H1 (cell line): ENCODE results near the gene MTHFS.

Source experiments
- ASH2L ChIP-seq: fragments of 200-600, 300-600 bp; sonication (generic); IDR thresholded peaks from one replicate; pipeline ENCODE4 v1.7.1; 2017; ENCODE audit warnings: low read length
- BACH1 ChIP-seq: IDR thresholded peaks from 2 replicates; pipeline ENCODE4 v1.6.1; 2012; ENCODE audit warnings: low read length, improper control_type of control experiment
- BRCA1 ChIP-seq: IDR thresholded peaks from 2 replicates; pipeline ENCODE4 v1.6.1; 2012; ENCODE audit warnings: low read depth, low read length, improper control_type of control experiment
- CEBPB ChIP-seq: IDR thresholded peaks from 2 replicates; pipeline ENCODE4 v1.6.1; 2012; ENCODE audit warnings: low read depth, low read length
- CHD2 ChIP-seq: IDR thresholded peaks from 2 replicates; pipeline ENCODE4 v1.6.1; 2012; ENCODE audit warnings: low read length, improper control_type of control experiment
- EP300 ChIP-seq, 2 experiments: IDR thresholded peaks; 1 replicate in 1 of 2; 2 replicates in 1 of 2; pipeline ENCODE4 v1.6.1; 2011 to 2012; ENCODE audit warnings: low read depth in 2 of 2, low read length in 2 of 2, mild to moderate bottlenecking in 2 of 2, borderline replicate concordance in 1 of 2, inconsistent platforms in 1 of 2, moderate library complexity in 1 of 2
- HDAC2 ChIP-seq, 2 experiments: fragments of 300-600 bp in 1 of 2; sonication (generic) in 1 of 2; IDR thresholded peaks; 2 replicates each; pipeline ENCODE4 v1.6.1; 2011 to 2012; ENCODE audit warnings: low read depth in 2 of 2, low read length in 2 of 2, mild to moderate bottlenecking in 2 of 2, moderate library complexity in 2 of 2, borderline replicate concordance in 1 of 2, inconsistent platforms in 1 of 2
- POLR2A ChIP-seq, 2 experiments: IDR thresholded peaks; 1 replicate in 1 of 2; 2 replicates in 1 of 2; pipeline ENCODE4 v1.6.1; 2011; ENCODE audit warnings: low read depth in 2 of 2, low read length in 2 of 2, mild to moderate bottlenecking in 2 of 2; ENCODE audit errors: control extremely low read depth in 1 of 2
- POU5F1 ChIP-seq: IDR thresholded peaks from 2 replicates; pipeline ENCODE4 v1.6.1; 2011; ENCODE audit warnings: low read depth, mild to moderate bottlenecking, low read length, moderate library complexity
- SP1 ChIP-seq: IDR thresholded peaks from 2 replicates; pipeline ENCODE4 v1.6.1; 2011; ENCODE audit warnings: low read depth, low read length
- SP4 ChIP-seq: IDR thresholded peaks from 2 replicates; pipeline ENCODE4 v1.6.1; 2012; ENCODE audit warnings: low read length, inconsistent platforms
- TAF1 ChIP-seq: IDR thresholded peaks from 2 replicates; pipeline ENCODE4 v1.6.1; 2011; ENCODE audit warnings: mild to moderate bottlenecking, low read depth, low read length
- TF ChIP-seq, protein P1 (sequence below), 3 experiments: IDR thresholded peaks; 1 replicate in 2 of 3; 2 replicates in 1 of 3; pipeline versions ENCODE4 v1.5.1 to v1.6.1; 2011; ENCODE audit warnings: low read length in 3 of 3, mild to moderate bottlenecking in 3 of 3, inconsistent platforms in 2 of 3, low read depth in 1 of 3, moderate library complexity in 1 of 3; ENCODE audit not compliant: insufficient read depth in 1 of 3; ENCODE audit errors: control extremely low read depth in 1 of 3

DNA sequence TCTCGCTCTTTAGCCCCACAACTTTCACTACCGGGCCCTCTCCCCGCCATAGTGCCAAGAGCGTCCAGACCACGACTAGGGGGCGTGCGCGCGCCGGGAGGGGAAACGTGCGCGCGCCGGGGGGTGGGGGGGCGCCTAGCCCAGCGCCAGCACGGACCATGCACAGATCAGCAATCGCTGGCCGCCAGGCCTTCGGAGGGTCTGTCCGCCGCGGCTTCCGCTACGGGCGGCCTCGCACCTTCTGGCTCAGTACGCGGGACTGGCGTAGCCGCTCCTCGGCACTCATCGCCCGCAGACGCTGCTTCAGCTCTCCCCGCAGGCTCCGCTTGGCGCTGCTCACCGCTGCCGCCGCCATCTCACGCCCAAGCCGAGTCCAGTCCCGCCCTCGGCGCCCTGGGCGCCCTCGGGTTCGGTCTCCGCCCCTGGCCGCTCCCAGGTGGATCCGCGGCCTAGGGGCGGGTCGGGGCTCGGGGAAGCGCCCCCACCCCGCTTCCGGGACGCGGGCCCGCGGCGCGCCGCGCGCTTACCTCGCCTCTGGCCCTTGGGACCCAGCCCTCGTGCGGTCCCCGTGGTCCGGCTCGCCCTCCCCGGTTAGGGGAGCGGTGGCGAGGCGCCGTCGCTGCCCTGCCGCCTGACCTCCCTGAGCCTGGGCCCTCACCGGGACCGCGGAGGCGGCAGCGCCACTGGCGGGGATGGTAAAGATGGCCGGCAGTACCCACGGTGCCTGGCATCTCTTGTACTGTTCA is at the start of gene MTHFS:
- TF ChIP-seq, protein P1, sequence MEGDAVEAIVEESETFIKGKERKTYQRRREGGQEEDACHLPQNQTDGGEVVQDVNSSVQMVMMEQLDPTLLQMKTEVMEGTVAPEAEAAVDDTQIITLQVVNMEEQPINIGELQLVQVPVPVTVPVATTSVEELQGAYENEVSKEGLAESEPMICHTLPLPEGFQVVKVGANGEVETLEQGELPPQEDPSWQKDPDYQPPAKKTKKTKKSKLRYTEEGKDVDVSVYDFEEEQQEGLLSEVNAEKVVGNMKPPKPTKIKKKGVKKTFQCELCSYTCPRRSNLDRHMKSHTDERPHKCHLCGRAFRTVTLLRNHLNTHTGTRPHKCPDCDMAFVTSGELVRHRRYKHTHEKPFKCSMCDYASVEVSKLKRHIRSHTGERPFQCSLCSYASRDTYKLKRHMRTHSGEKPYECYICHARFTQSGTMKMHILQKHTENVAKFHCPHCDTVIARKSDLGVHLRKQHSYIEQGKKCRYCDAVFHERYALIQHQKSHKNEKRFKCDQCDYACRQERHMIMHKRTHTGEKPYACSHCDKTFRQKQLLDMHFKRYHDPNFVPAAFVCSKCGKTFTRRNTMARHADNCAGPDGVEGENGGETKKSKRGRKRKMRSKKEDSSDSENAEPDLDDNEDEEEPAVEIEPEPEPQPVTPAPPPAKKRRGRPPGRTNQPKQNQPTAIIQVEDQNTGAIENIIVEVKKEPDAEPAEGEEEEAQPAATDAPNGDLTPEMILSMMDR (IDR thresholded peaks at IDR 0.05; ENCODE audit: control extremely low read depth in 1 of 3, insufficient read depth in 1 of 3, low read depth in 1 of 3, low read length in 3 of 3) = peak; percentile 38 to 50 (median 49)
- TF ChIP-seq POLR2A (IDR thresholded peaks at IDR 0.05; ENCODE audit: control extremely low read depth in 1 of 2, low read depth in 2 of 2, low read length in 2 of 2) (peak; percentile 81 to 92), ASH2L (peak; percentile 74), CHD2 (no peak), EP300 (IDR thresholded peaks at IDR 0.05; ENCODE audit: borderline replicate concordance in 1 of 2, low read depth in 2 of 2, low read length in 2 of 2) (peak in 1 of 2 experiments; percentile 38; a peak in 1 of 3 replicates), BACH1 (no peak), BRCA1 (no peak), HDAC2 (IDR thresholded peaks at IDR 0.05; ENCODE audit: borderline replicate concordance in 1 of 2, low read depth in 2 of 2, low read length in 2 of 2) (0 out of 4 replicates have a peak, but pooled peaks of 1 of the 2 experiments have one; percentile 45), CEBPB (no peak), POU5F1 (no peak), TAF1 (peak; percentile 92), SP4 (no peak), SP1 (no peak)
